Natural killer cell (primary cell): ENCODE data around the gene TMEM141. TPM values are rescaled to one million over a fixed set of nuclear protein-coding genes. Genes with fewer than 3 reads are reported as not detected.

Source experiments
- ATAC-seq, 3 donors: fragments of 150-1000 bp in 2 of 3; fragments of 200-7000 bp in 1 of 3; cut with Tn5 transposase; 1 replicate in 1 of 3; 2 replicates in 2 of 3; pipeline ENCODE4 v1.10.0; 2021; ENCODE audit warnings: mild to moderate bottlenecking in 2 of 3, moderate library complexity in 2 of 3
- DNase-seq, 2 donors: peaks; one replicate each; pipeline versions ENCODE4 v3.0.0 to v3.0.0-alpha.2; 2013 to 2021; ENCODE audit warnings: mixed read lengths in 1 of 2
- H3K27ac ChIP-seq: one replicate; pipeline ENCODE4 v1.5.1; 2013; ENCODE audit warnings: mild to moderate bottlenecking, low read length
- H3K27me3 ChIP-seq: one replicate; pipeline ENCODE4 v1.6.1; 2013; ENCODE audit warnings: low read length; ENCODE audit not compliant: control insufficient read depth, insufficient read depth
- H3K36me3 ChIP-seq: one replicate; pipeline ENCODE4 v1.6.1; 2013; ENCODE audit warnings: low read length; ENCODE audit not compliant: control insufficient read depth, insufficient read depth
- H3K4me1 ChIP-seq: one replicate; pipeline ENCODE4 v1.6.1; 2013; ENCODE audit warnings: low read length; ENCODE audit not compliant: control insufficient read depth, insufficient read depth
- H3K4me3 ChIP-seq: one replicate; pipeline ENCODE4 v1.5.1; 2013; ENCODE audit warnings: low read length
- H3K9me3 ChIP-seq: one replicate; pipeline ENCODE4 v1.6.1; 2013; ENCODE audit warnings: low read length; ENCODE audit not compliant: control insufficient read depth, insufficient read depth
- H3K27ac Mint-ChIP-seq, 2 donors: one replicate each; pipeline ENCODE4 v1.8.0; 2022; ENCODE audit warnings: mild to moderate bottlenecking in 2 of 2, mixed read lengths in 2 of 2, moderate library complexity in 1 of 2
- H3K27me3 Mint-ChIP-seq, 2 donors: one replicate each; pipeline ENCODE4 v1.8.0; 2022; ENCODE audit warnings: low read depth in 2 of 2, mixed read lengths in 2 of 2
- H3K36me3 Mint-ChIP-seq: one replicate; pipeline ENCODE4 v1.8.0; 2022; ENCODE audit warnings: mixed read lengths
- H3K4me1 Mint-ChIP-seq, 2 donors: one replicate each; pipeline ENCODE4 v1.8.0; 2022; ENCODE audit warnings: mixed read lengths in 2 of 2
- H3K4me3 Mint-ChIP-seq: one replicate; pipeline ENCODE4 v1.8.0; 2022; ENCODE audit warnings: mild to moderate bottlenecking, moderate library complexity, mixed read lengths
- H3K9me3 Mint-ChIP-seq, 2 donors: one replicate each; pipeline ENCODE4 v1.8.0; 2022; ENCODE audit warnings: mixed read lengths in 2 of 2
- WGBS: methylation state at CpG from one replicate; pipeline ENCODE4 v1.1.7; 2013; ENCODE audit warnings: missing lambda C conversion rate; ENCODE audit not compliant: insufficient coverage; 5-methylcytosine and 5-hydroxymethylcytosine counted together
- intact Hi-C: fragments of 100-400 bp; cut with micrococcal nuclease; formaldehyde crosslinking; loops from one replicate; pipeline ENCODE4 v1.14.2; 2022
- total RNA-seq, 4 donors: library from RNA; stranded (reverse); fragments of 120-200 nt in 1 of 4; gene quantifications; one replicate each; pipeline versions ENCODE4 v1.2.3 to v1.2.4, GENCODE V29; 2013 to 2022
- TF ChIP-seq, protein P1 (sequence below): fragments of 200-600 bp; IDR thresholded peaks from one replicate; pipeline ENCODE4 v1.8.0; 2022; ENCODE audit warnings: antibody characterized with exemption

TMEM141 gene
- total RNA-seq, 3 donors from 2014 or later (not counting 1 experiment from before 2014, with no cell fraction given) = 22.4 to 26.9 (median 26.6) TPM

DNA sequence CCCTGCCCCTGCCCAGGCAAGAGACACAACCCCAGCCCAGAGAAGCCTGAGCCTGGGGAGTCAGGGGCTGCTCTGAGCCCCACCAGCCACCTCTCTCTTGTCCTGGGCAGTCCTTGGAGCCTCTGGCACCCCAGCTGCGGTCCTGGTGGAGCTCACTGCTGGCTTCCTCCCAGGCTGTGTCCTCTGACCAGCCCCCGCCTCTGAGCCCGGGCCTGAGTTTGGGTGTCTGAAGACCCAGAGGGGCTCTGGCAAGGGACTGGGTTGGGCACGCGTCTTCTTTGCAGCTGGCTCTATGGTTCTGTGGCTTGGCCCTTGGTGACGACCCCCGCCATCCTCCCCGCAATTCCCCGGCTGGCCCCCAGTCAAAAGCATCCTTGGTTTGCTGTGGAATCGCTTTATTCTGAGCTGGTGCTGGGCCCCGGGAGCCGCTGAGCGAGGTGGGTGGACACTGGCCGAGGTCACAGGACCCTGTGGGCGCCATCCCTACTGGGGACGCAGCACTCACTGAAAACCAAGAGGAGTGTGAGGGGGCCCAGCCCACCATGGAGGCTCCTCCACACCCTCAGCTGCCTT is 47.4 kb upstream of the TMEM141 start:
- TF ChIP-seq, protein P1, sequence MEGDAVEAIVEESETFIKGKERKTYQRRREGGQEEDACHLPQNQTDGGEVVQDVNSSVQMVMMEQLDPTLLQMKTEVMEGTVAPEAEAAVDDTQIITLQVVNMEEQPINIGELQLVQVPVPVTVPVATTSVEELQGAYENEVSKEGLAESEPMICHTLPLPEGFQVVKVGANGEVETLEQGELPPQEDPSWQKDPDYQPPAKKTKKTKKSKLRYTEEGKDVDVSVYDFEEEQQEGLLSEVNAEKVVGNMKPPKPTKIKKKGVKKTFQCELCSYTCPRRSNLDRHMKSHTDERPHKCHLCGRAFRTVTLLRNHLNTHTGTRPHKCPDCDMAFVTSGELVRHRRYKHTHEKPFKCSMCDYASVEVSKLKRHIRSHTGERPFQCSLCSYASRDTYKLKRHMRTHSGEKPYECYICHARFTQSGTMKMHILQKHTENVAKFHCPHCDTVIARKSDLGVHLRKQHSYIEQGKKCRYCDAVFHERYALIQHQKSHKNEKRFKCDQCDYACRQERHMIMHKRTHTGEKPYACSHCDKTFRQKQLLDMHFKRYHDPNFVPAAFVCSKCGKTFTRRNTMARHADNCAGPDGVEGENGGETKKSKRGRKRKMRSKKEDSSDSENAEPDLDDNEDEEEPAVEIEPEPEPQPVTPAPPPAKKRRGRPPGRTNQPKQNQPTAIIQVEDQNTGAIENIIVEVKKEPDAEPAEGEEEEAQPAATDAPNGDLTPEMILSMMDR = no peak
- Mint-ChIP-seq H3K36me3 (no peaks in the 10 kb centered on the region), H3K4me3 (no peak overlapping the region), H3K4me1 (no peaks in the 10 kb centered on the region), H3K27me3 (peaks cover 0 to 10% of the 10 kb centered on the region in 2 donors), H3K9me3 (no peaks in the 10 kb centered on the region), H3K27ac (no peak overlapping the region)
- WGBS = 87% methylated on average over 16 of the region's 16 CpGs
- Histone ChIP-seq H3K4me3 (no peak overlapping the region), H3K27me3 (peaks cover 11% of the 10 kb centered on the region), H3K9me3 (no peaks in the 10 kb centered on the region), H3K27ac (no peak overlapping the region), H3K36me3 (no peaks in the 10 kb centered on the region), H3K4me1 (peaks cover 27% of the 10 kb centered on the region)
- intact Hi-C loops = no loop called here
- DNase-seq = no peak
- no peak for ATAC-seq

DNA sequence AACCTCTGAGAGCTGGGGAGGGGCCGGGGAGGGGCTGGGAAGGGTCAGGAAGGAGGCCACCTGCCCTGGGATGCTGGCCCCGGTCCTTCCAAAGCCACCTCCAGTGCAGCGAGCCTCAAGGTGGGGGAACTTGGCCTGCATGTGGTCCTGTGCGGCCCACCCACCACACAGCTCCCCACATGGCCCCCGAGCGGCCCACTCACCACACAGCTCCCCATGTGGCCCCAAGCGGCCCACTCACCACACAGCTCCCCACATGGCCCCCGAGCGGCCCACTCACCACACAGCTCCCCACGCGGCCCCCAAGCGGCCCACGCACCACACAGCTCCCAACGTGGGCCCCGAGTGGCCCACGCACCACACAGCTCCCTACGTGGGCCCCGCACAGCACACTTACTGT is 46.4 kb upstream of the TMEM141 start:
- no peak overlapping the region for H3K4me3 Mint-ChIP-seq
- no peaks in the 10 kb centered on the region for H3K36me3 ChIP-seq
- intact Hi-C loops = no loop called here
- no peak overlapping the region for H3K27ac Mint-ChIP-seq
- H3K27me3 ChIP-seq = peaks cover 11% of the 10 kb centered on the region
- no peaks in the 10 kb centered on the region for H3K9me3 ChIP-seq
- no peak overlapping the region for H3K4me3 ChIP-seq
- H3K27ac ChIP-seq = no peak overlapping the region
- TF ChIP-seq, protein P1 = no peak
- no peak for DNase-seq
- H3K36me3 Mint-ChIP-seq = no peaks in the 10 kb centered on the region
- H3K27me3 Mint-ChIP-seq = peaks cover 0 to 10% of the 10 kb centered on the region in 2 donors
- 66% methylated on average over 18 of the region's 18 CpGs for WGBS
- no peak for ATAC-seq
- no peaks in the 10 kb centered on the region for H3K4me1 Mint-ChIP-seq
- peaks cover 37% of the 10 kb centered on the region for H3K4me1 ChIP-seq
- no peaks in the 10 kb centered on the region for H3K9me3 Mint-ChIP-seq

DNA sequence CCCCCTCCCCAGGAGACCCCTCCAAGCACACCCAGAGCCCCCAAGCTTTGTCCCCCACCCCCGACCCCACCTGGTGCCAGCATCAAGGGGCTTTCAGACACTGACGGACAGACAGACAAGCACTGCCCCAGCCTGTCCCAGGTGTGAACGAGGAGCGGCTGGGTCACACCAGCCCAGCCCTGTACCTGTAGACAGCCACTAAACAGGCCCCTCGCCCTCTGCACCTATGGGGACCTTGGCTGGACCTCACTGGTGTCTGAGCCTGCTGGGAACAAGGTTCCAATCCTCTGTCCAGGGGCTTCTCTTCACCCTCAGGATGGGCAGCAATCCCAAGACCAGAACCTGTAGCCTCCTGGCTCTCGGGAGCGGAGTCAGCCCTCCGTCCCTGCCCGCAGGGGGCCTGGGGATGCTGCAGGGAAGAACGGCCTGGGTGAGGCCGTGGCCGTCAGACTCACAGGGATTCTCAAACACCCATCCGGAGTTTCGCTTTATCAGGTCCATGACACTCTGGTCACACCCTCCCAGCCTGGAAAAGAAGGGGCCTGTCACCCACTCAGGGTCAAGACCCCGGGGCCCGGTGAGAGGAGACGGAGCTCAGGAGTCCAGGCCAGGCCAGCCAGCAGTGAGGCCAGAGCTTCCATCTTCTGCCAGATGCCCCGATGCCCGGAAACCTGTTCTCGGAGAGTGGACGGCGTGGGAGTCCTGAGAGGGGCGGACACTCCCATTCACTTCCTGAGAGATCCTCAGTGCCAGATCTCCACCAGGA is 45.6 kb upstream of the TMEM141 start:
- DNase-seq = no peak
- H3K27ac ChIP-seq = no peak overlapping the region
- no peaks in the 10 kb centered on the region for H3K9me3 ChIP-seq
- no peak for ATAC-seq
- no peaks in the 10 kb centered on the region for H3K4me1 Mint-ChIP-seq
- H3K27me3 ChIP-seq = peaks cover 11% of the 10 kb centered on the region
- H3K9me3 Mint-ChIP-seq = no peaks in the 10 kb centered on the region
- peaks cover 0 to 14% of the 10 kb centered on the region in 2 donors for H3K27me3 Mint-ChIP-seq
- no peak overlapping the region for H3K4me3 ChIP-seq
- H3K36me3 ChIP-seq = no peaks in the 10 kb centered on the region
- intact Hi-C loops = no loop called here
- TF ChIP-seq, protein P1 = no peak
- no peaks in the 10 kb centered on the region for H3K36me3 Mint-ChIP-seq
- peaks cover 38% of the 10 kb centered on the region for H3K4me1 ChIP-seq
- WGBS = 95% methylated on average over 23 of the region's 23 CpGs
- no peak overlapping the region for H3K27ac Mint-ChIP-seq
- H3K4me3 Mint-ChIP-seq = no peak overlapping the region
